Stimulated activated CD4-positive, alpha-beta T cell treated with anti-CD3 and anti-CD28 coated beads, Interleukin-1b, Interleukin-23, amount 100 ng/mL, for 1 hour (primary cell): Measurements from ENCODE around the gene ITGBL1.

Source experiments
- DNase-seq, 2 donors: peaks; one replicate each; pipeline ENCODE4 v3.0.0-alpha.2; 2020; ENCODE audit warnings: low read depth in 2 of 2

Gene ITGBL1

GRCh38 chr13:101565317-101565716 lies 112.8 kb downstream of the ITGBL1 start:
- no peak for DNase-seq

GRCh38 chr13:101567841-101568240 lies 115.4 kb downstream of the ITGBL1 start:
- no peak for DNase-seq

- no peak for DNase-seq
These were observed 117.3 kb downstream of the ITGBL1 start for GRCh38 chr13:101569807-101570206.

- no peak for DNase-seq
These were observed 117.9 kb downstream of the ITGBL1 start for GRCh38 chr13:101570410-101570809.

- no peak for DNase-seq
These were observed 120.0 kb downstream of the ITGBL1 start for GRCh38 chr13:101572456-101572855.

- DNase-seq, result no peak
These were observed 123.1 kb downstream of the ITGBL1 start for GRCh38 chr13:101575581-101575980.

- DNase-seq, result no peak
These were observed 124.0 kb downstream of the ITGBL1 start for GRCh38 chr13:101576455-101576854.

GRCh38 chr13:101576977-101577376 lies 124.5 kb downstream of the ITGBL1 start:
- no peak for DNase-seq

- no peak for DNase-seq
These were observed 126.9 kb downstream of the ITGBL1 start for GRCh38 chr13:101579281-101579802.

GRCh38 chr13:101584331-101584730 lies 131.9 kb downstream of the ITGBL1 start:
- no peak for DNase-seq

GRCh38 chr13:101590479-101590878 lies 138.0 kb downstream of the ITGBL1 start:
- no peak for DNase-seq

- DNase-seq, result no peak
These were observed 142.5 kb downstream of the ITGBL1 start for GRCh38 chr13:101594936-101595335.

GRCh38 chr13:101596803-101597202 lies 144.3 kb downstream of the ITGBL1 start:
- no peak for DNase-seq

- no peak for DNase-seq
These were observed 159.3 kb downstream of the ITGBL1 start for GRCh38 chr13:101611491-101612475.

GRCh38 chr13:101612735-101613134 lies 160.3 kb downstream of the ITGBL1 start:
- DNase-seq, result no peak

- DNase-seq, result no peak
These were observed 162.0 kb downstream of the ITGBL1 start for GRCh38 chr13:101614491-101614890.

- DNase-seq, result no peak
These were observed 166.1 kb downstream of the ITGBL1 start for GRCh38 chr13:101618440-101619187.

GRCh38 chr13:101621099-101621498 lies 168.6 kb downstream of the ITGBL1 start:
- no peak for DNase-seq

- no peak for DNase-seq
These were observed 171.2 kb downstream of the ITGBL1 start for GRCh38 chr13:101623470-101624209.

GRCh38 chr13:101624210-101624922 lies 171.9 kb downstream of the ITGBL1 start:
- DNase-seq, result no peak

- no peak for DNase-seq
These were observed 172.5 kb downstream of the ITGBL1 start for GRCh38 chr13:101624981-101625380.
